Measurements from ENCODE around the gene TEAD4.

The TEAD4 gene

GRCh38 chr12:3002646-3003045 lies 43.4 kb downstream of the TEAD4 start:
- TF ChIP-seq GATA2 (IDR thresholded peaks at IDR 0.05; ENCODE audit: low read depth, low read length) (no peak), GATA3 (IDR thresholded peaks at IDR 0.05; ENCODE audit: low read depth, low read length) (no peak)

DNA sequence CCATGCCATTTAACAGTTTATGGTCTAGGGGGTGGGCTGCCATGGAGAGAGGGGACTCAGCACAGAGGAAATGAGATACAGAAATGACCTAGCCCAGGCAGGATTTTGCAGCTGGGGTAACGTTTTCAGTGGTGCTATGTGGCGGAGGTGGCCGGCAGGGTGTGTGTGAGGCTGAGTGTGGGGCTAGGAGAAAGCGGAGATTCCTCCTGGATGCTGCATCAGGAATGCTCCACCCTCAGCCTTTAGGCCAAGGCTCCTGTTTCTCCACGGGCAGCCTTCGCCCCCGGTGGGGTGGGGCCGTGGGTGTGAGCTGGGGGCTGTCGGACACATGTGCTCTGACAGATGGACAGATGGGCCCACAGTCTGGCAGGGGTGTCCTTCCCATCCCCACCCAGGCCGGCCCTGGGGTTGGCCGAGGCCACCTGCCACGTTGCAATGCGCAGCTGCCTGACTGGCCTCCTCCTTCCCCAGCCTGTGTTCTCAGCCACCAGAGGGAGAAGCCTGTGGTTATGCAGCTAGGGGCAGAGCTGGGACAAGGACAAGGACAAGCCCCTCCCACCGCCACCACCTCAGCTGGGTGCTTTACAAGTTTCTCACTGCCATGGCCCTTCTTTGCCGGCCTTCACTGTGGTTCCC lies 44.3 kb downstream of the TEAD4 start:
- no peak for TF ChIP-seq GATA3 (IDR thresholded peaks at IDR 0.05; ENCODE audit: low read depth, low read length)
- TF ChIP-seq GATA2 (IDR thresholded peaks at IDR 0.05; ENCODE audit: low read depth, low read length) = no peak

GRCh38 chr12:3004655-3005565 lies 45.7 kb downstream of the TEAD4 start:
- TF ChIP-seq GATA2 (IDR thresholded peaks at IDR 0.05; ENCODE audit: low read depth, low read length) (no peak), GATA3 (IDR thresholded peaks at IDR 0.05; ENCODE audit: low read depth, low read length) (no peak)

DNA sequence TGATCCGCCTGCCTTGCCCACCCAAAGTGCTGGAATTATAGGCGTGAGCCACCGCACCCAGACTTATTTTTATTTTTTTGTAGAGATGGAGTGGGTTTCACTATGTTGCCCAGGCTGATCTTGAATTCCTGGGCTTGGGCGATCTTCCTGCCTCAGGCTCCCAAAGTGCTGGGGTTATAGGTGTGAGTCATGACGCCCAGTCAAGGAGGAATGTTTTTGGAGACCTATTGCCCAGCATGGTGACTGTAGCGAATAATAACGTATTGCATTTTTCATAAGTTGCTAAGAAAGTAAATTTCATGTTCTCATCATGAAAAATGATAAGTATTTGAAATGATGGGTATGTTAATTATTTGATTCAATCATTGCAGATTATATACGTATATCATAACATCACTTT lies 46.5 kb downstream of the TEAD4 start:
- no peak for TF ChIP-seq GATA3 (IDR thresholded peaks at IDR 0.05; ENCODE audit: low read depth, low read length)
- no peak for TF ChIP-seq GATA2 (IDR thresholded peaks at IDR 0.05; ENCODE audit: low read depth, low read length)

GRCh38 chr12:3009780-3010179 lies 50.6 kb downstream of the TEAD4 start:
- TF ChIP-seq GATA2 (IDR thresholded peaks at IDR 0.05; ENCODE audit: low read depth, low read length) (no peak), GATA3 (IDR thresholded peaks at IDR 0.05; ENCODE audit: low read depth, low read length) (no peak)

- TF ChIP-seq GATA3 (IDR thresholded peaks at IDR 0.05; ENCODE audit: low read depth, low read length) (no peak), GATA2 (IDR thresholded peaks at IDR 0.05; ENCODE audit: low read depth, low read length) (no peak)
These were observed 51.2 kb downstream of the TEAD4 start for GRCh38 chr12:3010214-3010930.

DNA sequence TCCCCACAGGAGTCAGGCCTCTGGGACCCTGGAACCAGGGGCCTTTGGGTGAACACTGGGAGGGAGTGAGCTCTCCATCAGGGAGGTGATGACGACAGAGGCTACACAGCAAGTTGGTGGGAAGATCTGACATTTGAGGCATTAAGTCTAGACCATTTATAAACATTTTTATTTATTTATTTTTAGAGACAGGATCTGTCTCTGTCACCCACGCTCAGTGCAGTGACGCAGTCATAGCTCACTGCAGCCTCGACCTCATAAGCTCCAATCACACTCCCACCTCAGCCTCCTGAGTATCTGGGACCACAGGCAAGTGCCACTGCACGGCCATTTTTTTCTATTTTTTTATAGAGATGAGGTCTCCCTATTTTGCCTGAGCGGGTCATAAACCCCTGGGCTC lies 53.6 kb downstream of the TEAD4 start:
- TF ChIP-seq GATA2 (IDR thresholded peaks at IDR 0.05; ENCODE audit: low read depth, low read length) (no peak), GATA3 (IDR thresholded peaks at IDR 0.05; ENCODE audit: low read depth, low read length) (no peak)

- TF ChIP-seq GATA3 (IDR thresholded peaks at IDR 0.05; ENCODE audit: low read depth, low read length) (no peak), GATA2 (IDR thresholded peaks at IDR 0.05; ENCODE audit: low read depth, low read length) (no peak)
These were observed 55.4 kb downstream of the TEAD4 start for GRCh38 chr12:3014641-3015040.

GRCh38 chr12:3015356-3015755 lies 56.2 kb downstream of the TEAD4 start:
- TF ChIP-seq GATA3 (IDR thresholded peaks at IDR 0.05; ENCODE audit: low read depth, low read length) = no peak
- no peak for TF ChIP-seq GATA2 (IDR thresholded peaks at IDR 0.05; ENCODE audit: low read depth, low read length)

- no peak for TF ChIP-seq GATA2 (IDR thresholded peaks at IDR 0.05; ENCODE audit: low read depth, low read length)
- TF ChIP-seq GATA3 (IDR thresholded peaks at IDR 0.05; ENCODE audit: low read depth, low read length) = no peak
These were observed 57.0 kb downstream of the TEAD4 start for GRCh38 chr12:3016191-3016590.

GRCh38 chr12:3017281-3017680 lies 58.1 kb downstream of the TEAD4 start:
- TF ChIP-seq GATA2 (IDR thresholded peaks at IDR 0.05; ENCODE audit: low read depth, low read length) (no peak), GATA3 (IDR thresholded peaks at IDR 0.05; ENCODE audit: low read depth, low read length) (no peak)

GRCh38 chr12:3018284-3019004 lies 59.2 kb downstream of the TEAD4 start:
- TF ChIP-seq GATA2 (IDR thresholded peaks at IDR 0.05; ENCODE audit: low read depth, low read length) = no peak
- no peak for TF ChIP-seq GATA3 (IDR thresholded peaks at IDR 0.05; ENCODE audit: low read depth, low read length)

DNA sequence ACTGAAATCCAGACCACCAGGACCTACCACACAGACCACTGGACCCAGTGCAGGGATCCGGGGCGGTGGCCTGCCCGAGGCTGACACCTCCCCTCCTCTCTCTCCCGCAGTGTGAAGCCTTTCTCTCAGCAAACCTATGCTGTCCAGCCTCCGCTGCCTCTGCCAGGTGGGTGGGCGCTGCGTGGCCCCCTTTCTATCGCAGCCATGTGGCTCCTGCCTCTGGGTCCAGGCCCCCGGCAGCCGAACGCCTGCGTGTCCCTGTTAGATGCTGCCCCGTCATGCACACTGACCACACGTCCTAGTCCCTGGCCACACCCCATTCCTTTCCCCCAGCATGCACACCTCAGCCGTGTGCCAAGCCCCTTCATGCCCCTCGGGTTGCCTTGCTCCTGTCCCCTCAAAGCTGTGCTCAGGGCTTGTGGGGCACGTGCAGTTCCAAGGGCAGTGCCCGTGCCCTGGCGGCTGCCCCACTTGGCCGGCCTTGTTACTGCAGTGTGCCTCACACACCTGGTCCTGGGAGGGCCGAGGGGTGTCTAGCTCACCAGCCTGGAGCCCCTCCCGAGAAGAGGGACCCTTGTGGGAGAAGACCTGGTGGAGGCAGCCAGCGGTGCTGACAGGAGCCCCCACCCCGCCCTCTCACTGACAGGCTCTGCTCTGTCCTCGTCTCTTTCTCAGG lies 59.9 kb downstream of the TEAD4 start:
- no peak for TF ChIP-seq GATA2 (IDR thresholded peaks at IDR 0.05; ENCODE audit: low read depth, low read length)
- no peak for TF ChIP-seq GATA3 (IDR thresholded peaks at IDR 0.05; ENCODE audit: low read depth, low read length)
